Stomach (tissue), 4 donors: Measurements from ENCODE around the gene NCKAP5L.

ENCODE experiments used
- CTCF ChIP-seq, 7 experiments: fragments of 450-650 bp in 4 of 7; fragments of 200-600 bp in 3 of 7; sonication (generic) in 3 of 7; IDR thresholded peaks; one replicate each; pipeline ENCODE4 v1.5.1; 2016 to 2019; ENCODE audit warnings: antibody characterized with exemption in 7 of 7, control low read depth in 2 of 7, mild to moderate bottlenecking in 1 of 7
- POLR2A ChIP-seq, 4 donors: fragments of 450-650 bp; IDR thresholded peaks; one replicate each; pipeline ENCODE4 v1.6.1; 2016; ENCODE audit warnings: antibody characterized with exemption in 4 of 4, control low read depth in 2 of 4, mild to moderate bottlenecking in 1 of 4, moderate library complexity in 1 of 4
- POLR2AphosphoS5 ChIP-seq, 3 donors: sonication (generic); formaldehyde crosslinking; IDR thresholded peaks; one replicate each; pipeline ENCODE4 v1.6.1; 2016; ENCODE audit warnings: antibody characterized with exemption in 3 of 3

GRCh38 chr12:49823350-49823749 is 4.9 kb downstream of the NCKAP5L start:
- TF ChIP-seq CTCF (IDR thresholded peaks at IDR 0.05) (no peak), POLR2A (IDR thresholded peaks at IDR 0.05) (no peak), POLR2AphosphoS5 (IDR thresholded peaks at IDR 0.05) (no peak)
